A549 (cell line): ENCODE measurements around the gene DNAJC15.

Source experiments
- CTCF ChIP-seq: fragments of >200 bp; sonication (Bioruptor Twin); formaldehyde crosslinking; IDR thresholded peaks from 3 replicates; pipeline ENCODE4 v1.5.1; 2016
- ELK1 ChIP-seq: fragments of 150-350 bp; IDR thresholded peaks from 2 replicates; pipeline ENCODE4 v1.6.1; 2014; ENCODE audit warnings: low read depth, mild to moderate bottlenecking, low read length
- HDAC2 ChIP-seq: fragments of 200-600 bp; sonication (generic); IDR thresholded peaks from 2 replicates; pipeline ENCODE4 v1.6.1; 2016
- JUNB ChIP-seq: fragments of >200 bp; sonication (Bioruptor Twin); formaldehyde crosslinking; IDR thresholded peaks from 2 replicates; pipeline ENCODE4 v1.6.1; 2016

- TF ChIP-seq ELK1, result no peak
- no peak for TF ChIP-seq HDAC2
- no peak for TF ChIP-seq CTCF
- no peak for TF ChIP-seq JUNB
These were observed 19.1 kb downstream of the DNAJC15 start for GRCh38 chr13:43042410-43042921.
